Activated B cell treated with CpG ODN at 0.5 μM for 24 hours (primary cell): ENCODE data around the gene MPST. TPM values are rescaled to one million over a fixed set of nuclear protein-coding genes. Genes with fewer than 3 reads are reported as not detected.

Source experiments
- ATAC-seq: fragments of 200-7000 bp; cut with Tn5 transposase; one replicate; pipeline ENCODE4 v1.10.0; 2021; ENCODE audit warnings: low read depth, mild to moderate bottlenecking, moderate library complexity
- CTCF ChIA-PET: fragments of 350-600 bp; sonication (Branson Sonifier 250); formaldehyde crosslinking; loops from one replicate; lab custom pipeline; 2021; ENCODE audit warnings: antibody characterized with exemption; lab: Charles Lee
- POLR2A ChIA-PET: fragments of 350-600 bp; sonication (Branson Sonifier 250); formaldehyde crosslinking; loops from one replicate; lab custom pipeline; 2021; ENCODE audit warnings: antibody characterized with exemption; lab: Charles Lee
- DNase-seq: peaks from one replicate; pipeline ENCODE4 v3.0.0; 2022
- H3K27ac Mint-ChIP-seq: one replicate; pipeline ENCODE4 v1.8.0; 2020; ENCODE audit warnings: mixed read lengths
- H3K27me3 Mint-ChIP-seq: one replicate; pipeline ENCODE4 v1.8.0; 2021; ENCODE audit warnings: mixed read lengths
- H3K36me3 Mint-ChIP-seq: one replicate; pipeline ENCODE4 v1.8.0; 2021; ENCODE audit warnings: low read depth, mixed read lengths
- H3K4me1 Mint-ChIP-seq: one replicate; pipeline ENCODE4 v1.8.0; 2021; ENCODE audit warnings: mixed read lengths
- H3K4me3 Mint-ChIP-seq: one replicate; pipeline ENCODE4 v1.8.0; 2020; ENCODE audit warnings: mild to moderate bottlenecking, mixed read lengths
- H3K9me3 Mint-ChIP-seq: one replicate; pipeline ENCODE4 v1.8.0; 2020; ENCODE audit warnings: mixed read lengths
- CTCF ChIP-seq: fragments of 200-600 bp; IDR thresholded peaks from one replicate; pipeline ENCODE4 v1.8.0; 2022; ENCODE audit warnings: antibody characterized with exemption, mild to moderate bottlenecking
- intact Hi-C: fragments of 100-400 bp; cut with micrococcal nuclease; formaldehyde crosslinking; loops from one replicate; pipeline ENCODE4 v1.15.1; 2024
- total RNA-seq: library from RNA; stranded (reverse); gene quantifications from 2 replicates; pipeline ENCODE4 v1.2.3, GENCODE V29; 2022

Gene MPST
- total RNA-seq, 1 donor from 2014 or later, result 15.6 TPM

- Mint-ChIP-seq H3K27ac (no peak overlapping the region), H3K27me3 (peaks cover 24% of the 10 kb centered on the region), H3K36me3 (no peaks in the 10 kb centered on the region), H3K4me3 (no peak overlapping the region), H3K4me1 (no peaks in the 10 kb centered on the region), H3K9me3 (no peaks in the 10 kb centered on the region)
- POLR2A ChIA-PET, result interaction anchor here (0.6 kb wide), 1 partner anchor 18 kb away, joined by 3 read pairs; no protein-coding TSS in a partner anchor
- no peak for ATAC-seq
- DNase-seq, result no peak
- no peak for TF ChIP-seq CTCF
- intact Hi-C loops, result no loop called here
- CTCF ChIA-PET, result no interaction called here
Observed at GRCh38 chr22:37010174-37010573, 9.4 kb upstream of the MPST start.

GRCh38 chr22:37010976-37011375, 8.6 kb upstream of the MPST start:
- Mint-ChIP-seq H3K9me3 (no peaks in the 10 kb centered on the region), H3K4me1 (no peaks in the 10 kb centered on the region), H3K36me3 (no peaks in the 10 kb centered on the region), H3K27me3 (peaks cover 24% of the 10 kb centered on the region), H3K4me3 (no peak overlapping the region), H3K27ac (no peak overlapping the region)
- ChIA-PET POLR2A (no interaction called here), CTCF (no interaction called here)
- intact Hi-C loops, result no loop called here
- DNase-seq, result no peak
- no peak for ATAC-seq
- TF ChIP-seq CTCF, result no peak

GRCh38 chr22:37011472-37011871, 8.1 kb upstream of the MPST start:
- H3K36me3 Mint-ChIP-seq, result no peaks in the 10 kb centered on the region
- intact Hi-C loops, result no loop called here
- no peak overlapping the region for H3K4me3 Mint-ChIP-seq
- ChIA-PET POLR2A (no interaction called here), CTCF (no interaction called here)
- H3K27ac Mint-ChIP-seq, result no peak overlapping the region
- H3K27me3 Mint-ChIP-seq, result peaks cover 21% of the 10 kb centered on the region
- no peak for DNase-seq
- no peaks in the 10 kb centered on the region for H3K9me3 Mint-ChIP-seq
- no peaks in the 10 kb centered on the region for H3K4me1 Mint-ChIP-seq
- TF ChIP-seq CTCF, result no peak
- no peak for ATAC-seq

- no peaks in the 10 kb centered on the region for H3K36me3 Mint-ChIP-seq
- intact Hi-C loops, result no loop called here
- POLR2A ChIA-PET, result no interaction called here
Observed at GRCh38 chr22:37012262-37012904, 7.2 kb upstream of the MPST start.

GRCh38 chr22:37012956-37013355, 6.6 kb upstream of the MPST start:
- ATAC-seq (no peak), DNase-seq (no peak)
- H3K9me3 Mint-ChIP-seq, result no peaks in the 10 kb centered on the region
- H3K27me3 Mint-ChIP-seq, result peaks cover 11% of the 10 kb centered on the region
- CTCF ChIA-PET, result no interaction called here
- intact Hi-C loops, result no loop called here
- no peak overlapping the region for H3K4me3 Mint-ChIP-seq
- POLR2A ChIA-PET, result no interaction called here
- H3K4me1 Mint-ChIP-seq, result no peaks in the 10 kb centered on the region
- H3K36me3 Mint-ChIP-seq, result no peaks in the 10 kb centered on the region
- no peak for TF ChIP-seq CTCF
- no peak overlapping the region for H3K27ac Mint-ChIP-seq

More at GRCh38 chr22:37012262-37012904, 7.2 kb upstream of the MPST start:
- Mint-ChIP-seq H3K4me3 (no peak overlapping the region), H3K27ac (no peak overlapping the region), H3K4me1 (no peaks in the 10 kb centered on the region), H3K27me3 (peaks cover 17% of the 10 kb centered on the region), H3K9me3 (no peaks in the 10 kb centered on the region)
- CTCF ChIA-PET, result no interaction called here
- DNase-seq, result no peak
- no peak for TF ChIP-seq CTCF
- ATAC-seq, result no peak
